CD4-positive, alpha-beta T cell treated with Interleukin-2 at 100 ng/mL for 4 hours (primary cell): ENCODE measurements around the gene SLC12A4.
"Not testable (repeated sequence)": the region's sequence is repeated elsewhere in the genome, so short reads cannot be mapped to it uniquely, and the experiment has no call there.

Source experiments
- DNase-seq: peaks from one replicate; pipeline ENCODE4 v3.0.0-alpha.2; 2020; ENCODE audit warnings: low spot score

SLC12A4 gene

GRCh38 chr16:67941469-67942199 is 26.8 kb downstream of the SLC12A4 start:
- no peak for DNase-seq

GRCh38 chr16:67940446-67941089 is 27.9 kb downstream of the SLC12A4 start:
- no peak for DNase-seq

- peak; percentile 16 for DNase-seq
Measured at GRCh38 chr16:67939507-67940445, 28.7 kb downstream of the SLC12A4 start.

- not testable (repeated sequence) for DNase-seq
Measured at GRCh38 chr16:67937713-67938112, 30.7 kb downstream of the SLC12A4 start.

- peak; percentile 83 for DNase-seq
Measured at GRCh38 chr16:67936880-67937605, 31.4 kb downstream of the SLC12A4 start.

GRCh38 chr16:67936124-67936879 is 32.1 kb downstream of the SLC12A4 start, which contains the start of gene PSMB10:
PSMB10 (minus strand) TSS chr16:67936850; CDS start chr16:67936749, 101 bp downstream.
- DNase-seq = peak; percentile 31

GRCh38 chr16:67935402-67936123 is 32.9 kb downstream of the SLC12A4 start:
- peak; percentile 97 for DNase-seq

- DNase-seq = no peak
Measured at GRCh38 chr16:67935101-67935401, 33.4 kb downstream of the SLC12A4 start.

GRCh38 chr16:67934306-67935100 is 33.9 kb downstream of the SLC12A4 start:
- DNase-seq = no peak

- DNase-seq = no peak
Measured at GRCh38 chr16:67933805-67934204, 34.6 kb downstream of the SLC12A4 start.

- DNase-seq = no peak
Measured at GRCh38 chr16:67932462-67932840, 36.0 kb downstream of the SLC12A4 start.

- DNase-seq = no peak
Measured at GRCh38 chr16:67931712-67932461, 36.5 kb downstream of the SLC12A4 start, which contains the start of gene CTRL. CTRL (minus strand) TSS chr16:67931862; CDS start chr16:67931852, 10 bp downstream.

- no peak for DNase-seq
Measured at GRCh38 chr16:67930678-67931211, 37.7 kb downstream of the SLC12A4 start.

- DNase-seq = no peak
Measured at GRCh38 chr16:67930191-67930590, 38.2 kb downstream of the SLC12A4 start.

- peak; percentile 81 for DNase-seq
Measured at GRCh38 chr16:67928561-67929364, 39.7 kb downstream of the SLC12A4 start.

GRCh38 chr16:67928147-67928546 is 40.3 kb downstream of the SLC12A4 start:
- DNase-seq = no peak

GRCh38 chr16:67927131-67927941 is 41.1 kb downstream of the SLC12A4 start:
- no peak for DNase-seq
